ENCODE data around the gene RSF1. TPM values are rescaled to one million over a fixed set of nuclear protein-coding genes. Genes with fewer than 3 reads are reported as not detected.
A peak's percentile ranks its signal among the peaks of the same experiment; 100 is the strongest.
"Not testable (repeated sequence)": the region's sequence is repeated elsewhere in the genome, so short reads cannot be mapped to it uniquely, and the experiment has no call there.

The RSF1 gene, protein sequence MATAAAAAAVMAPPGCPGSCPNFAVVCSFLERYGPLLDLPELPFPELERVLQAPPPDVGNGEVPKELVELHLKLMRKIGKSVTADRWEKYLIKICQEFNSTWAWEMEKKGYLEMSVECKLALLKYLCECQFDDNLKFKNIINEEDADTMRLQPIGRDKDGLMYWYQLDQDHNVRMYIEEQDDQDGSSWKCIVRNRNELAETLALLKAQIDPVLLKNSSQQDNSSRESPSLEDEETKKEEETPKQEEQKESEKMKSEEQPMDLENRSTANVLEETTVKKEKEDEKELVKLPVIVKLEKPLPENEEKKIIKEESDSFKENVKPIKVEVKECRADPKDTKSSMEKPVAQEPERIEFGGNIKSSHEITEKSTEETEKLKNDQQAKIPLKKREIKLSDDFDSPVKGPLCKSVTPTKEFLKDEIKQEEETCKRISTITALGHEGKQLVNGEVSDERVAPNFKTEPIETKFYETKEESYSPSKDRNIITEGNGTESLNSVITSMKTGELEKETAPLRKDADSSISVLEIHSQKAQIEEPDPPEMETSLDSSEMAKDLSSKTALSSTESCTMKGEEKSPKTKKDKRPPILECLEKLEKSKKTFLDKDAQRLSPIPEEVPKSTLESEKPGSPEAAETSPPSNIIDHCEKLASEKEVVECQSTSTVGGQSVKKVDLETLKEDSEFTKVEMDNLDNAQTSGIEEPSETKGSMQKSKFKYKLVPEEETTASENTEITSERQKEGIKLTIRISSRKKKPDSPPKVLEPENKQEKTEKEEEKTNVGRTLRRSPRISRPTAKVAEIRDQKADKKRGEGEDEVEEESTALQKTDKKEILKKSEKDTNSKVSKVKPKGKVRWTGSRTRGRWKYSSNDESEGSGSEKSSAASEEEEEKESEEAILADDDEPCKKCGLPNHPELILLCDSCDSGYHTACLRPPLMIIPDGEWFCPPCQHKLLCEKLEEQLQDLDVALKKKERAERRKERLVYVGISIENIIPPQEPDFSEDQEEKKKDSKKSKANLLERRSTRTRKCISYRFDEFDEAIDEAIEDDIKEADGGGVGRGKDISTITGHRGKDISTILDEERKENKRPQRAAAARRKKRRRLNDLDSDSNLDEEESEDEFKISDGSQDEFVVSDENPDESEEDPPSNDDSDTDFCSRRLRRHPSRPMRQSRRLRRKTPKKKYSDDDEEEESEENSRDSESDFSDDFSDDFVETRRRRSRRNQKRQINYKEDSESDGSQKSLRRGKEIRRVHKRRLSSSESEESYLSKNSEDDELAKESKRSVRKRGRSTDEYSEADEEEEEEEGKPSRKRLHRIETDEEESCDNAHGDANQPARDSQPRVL (N-terminal part only)
- total RNA-seq: 10 to 100 TPM; 32.2 to 51.5 (median 46.9) TPM

DNA sequence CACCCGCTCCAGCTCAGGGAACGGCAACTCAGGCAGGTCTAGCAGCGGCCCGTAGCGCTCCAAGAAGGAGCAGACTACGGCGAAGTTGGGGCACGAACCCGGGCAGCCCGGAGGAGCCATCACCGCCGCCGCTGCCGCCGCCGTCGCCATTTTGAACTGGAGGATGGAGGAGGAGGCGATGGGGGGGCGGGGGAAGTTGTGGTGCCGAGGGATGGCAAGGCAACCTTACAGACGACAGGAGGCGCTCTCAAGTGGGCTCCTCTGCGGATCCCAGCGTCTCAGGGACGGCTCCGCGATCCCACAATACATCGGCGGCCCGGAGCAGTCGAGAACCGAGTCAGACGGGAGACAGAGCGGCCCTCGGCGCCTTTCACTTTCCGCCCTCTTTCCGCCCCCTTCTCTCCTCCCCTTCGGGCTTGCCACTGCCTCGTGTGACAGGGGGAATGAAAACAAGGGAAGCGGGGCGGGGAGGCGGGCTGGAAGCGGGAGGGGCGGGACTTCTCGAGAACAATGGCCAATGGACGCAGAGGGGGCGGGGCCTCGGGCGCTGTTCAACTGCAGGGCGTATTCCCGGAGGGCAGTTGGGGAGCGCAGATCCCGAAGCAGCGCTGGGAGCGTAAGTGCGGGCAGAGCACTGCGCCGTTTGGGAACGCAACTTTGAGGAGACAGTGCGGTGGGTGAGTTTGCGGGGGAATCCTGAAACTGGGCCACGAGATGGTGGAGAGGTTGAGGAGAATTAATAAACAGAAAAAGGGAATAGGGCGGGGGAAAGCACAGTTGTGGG lies at the start of gene RSF1, which contains the start of gene AAMDC:
Gene RSF1, minus strand, starts transcription at position 158 of the 784 bp plus-strand sequence. Its CDS starts 8 bp downstream, at position 150.
Gene AAMDC, plus strand, starts transcription at position 580 of the 784 bp plus-strand sequence. CDS start 21,353 bp downstream, outside the sequence.
- DNase-seq (ENCODE audit: low spot score in 2 of 2): peak; percentile 98 to 100
- peak within 1 kb of the TSS; percentile 99 for H3K4me3 ChIP-seq (ENCODE audit: low read depth, poor library complexity, severe bottlenecking)
- TF ChIP-seq POLR2A (IDR thresholded peaks at IDR 0.05): no peak
- TF ChIP-seq, protein P1, sequence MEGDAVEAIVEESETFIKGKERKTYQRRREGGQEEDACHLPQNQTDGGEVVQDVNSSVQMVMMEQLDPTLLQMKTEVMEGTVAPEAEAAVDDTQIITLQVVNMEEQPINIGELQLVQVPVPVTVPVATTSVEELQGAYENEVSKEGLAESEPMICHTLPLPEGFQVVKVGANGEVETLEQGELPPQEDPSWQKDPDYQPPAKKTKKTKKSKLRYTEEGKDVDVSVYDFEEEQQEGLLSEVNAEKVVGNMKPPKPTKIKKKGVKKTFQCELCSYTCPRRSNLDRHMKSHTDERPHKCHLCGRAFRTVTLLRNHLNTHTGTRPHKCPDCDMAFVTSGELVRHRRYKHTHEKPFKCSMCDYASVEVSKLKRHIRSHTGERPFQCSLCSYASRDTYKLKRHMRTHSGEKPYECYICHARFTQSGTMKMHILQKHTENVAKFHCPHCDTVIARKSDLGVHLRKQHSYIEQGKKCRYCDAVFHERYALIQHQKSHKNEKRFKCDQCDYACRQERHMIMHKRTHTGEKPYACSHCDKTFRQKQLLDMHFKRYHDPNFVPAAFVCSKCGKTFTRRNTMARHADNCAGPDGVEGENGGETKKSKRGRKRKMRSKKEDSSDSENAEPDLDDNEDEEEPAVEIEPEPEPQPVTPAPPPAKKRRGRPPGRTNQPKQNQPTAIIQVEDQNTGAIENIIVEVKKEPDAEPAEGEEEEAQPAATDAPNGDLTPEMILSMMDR (IDR thresholded peaks at IDR 0.05): no peak
- intact Hi-C loops (cut with DNase I; ENCODE audit: low total_unique reads): no loop called here
- 0% methylated on average over 45 to 59 of the region's 64 CpGs for WGBS, 2 donors

DNA sequence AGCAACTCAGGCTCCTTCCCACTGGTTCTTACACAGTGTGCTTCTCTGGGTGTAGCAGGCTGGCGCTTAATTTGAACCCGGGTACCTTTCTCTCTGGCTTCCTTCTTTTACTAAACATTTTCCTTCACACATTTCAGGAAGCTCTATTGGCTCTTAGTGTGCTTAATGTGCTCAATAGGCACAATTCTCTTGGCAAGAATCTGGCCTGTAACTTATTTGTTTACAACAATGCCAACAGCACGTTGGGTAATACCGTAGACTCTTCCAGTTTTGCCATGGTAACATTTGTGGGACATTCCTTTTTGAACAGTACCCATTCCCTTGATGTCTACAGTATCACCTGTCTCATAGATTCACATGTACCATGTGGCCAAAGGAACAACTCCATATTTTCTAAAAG lies 48.2 kb upstream of the RSF1 start:
- no peak overlapping the region for H3K4me3 ChIP-seq (ENCODE audit: low read depth, poor library complexity, severe bottlenecking)
- no peak for TF ChIP-seq POLR2A (IDR thresholded peaks at IDR 0.05)
- TF ChIP-seq, protein P1 (IDR thresholded peaks at IDR 0.05): no peak
- intact Hi-C loops (cut with DNase I; ENCODE audit: low total_unique reads): no loop called here
- WGBS, 2 donors: 93 to 94% methylated on average over 4 of the region's 4 CpGs
- DNase-seq (ENCODE audit: low spot score in 2 of 2): no peak

DNA sequence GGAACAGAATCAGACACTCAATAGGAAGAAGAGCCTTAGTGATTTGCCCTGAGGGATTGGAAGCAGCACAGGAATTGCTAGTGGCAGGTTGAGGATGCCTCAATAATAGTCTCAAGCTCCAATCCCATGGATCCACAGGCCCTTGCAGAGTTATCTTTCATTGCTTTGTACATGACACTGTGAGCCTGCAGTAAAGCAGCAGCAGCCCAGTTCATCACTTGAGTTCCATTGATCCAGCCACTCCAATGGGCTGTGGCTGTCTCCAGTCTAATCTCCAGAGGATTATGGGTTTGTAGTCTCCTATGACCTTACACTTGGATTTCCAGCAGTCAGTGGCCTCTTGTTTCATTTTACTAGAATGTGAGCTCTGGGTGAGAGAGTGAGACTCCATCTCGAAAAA lies 45.8 kb upstream of the RSF1 start:
- 88% methylated on average over 1 of the region's 1 CpG for WGBS, 2 donors
- intact Hi-C loops (cut with DNase I; ENCODE audit: low total_unique reads): no loop called here
- TF ChIP-seq, protein P1 (IDR thresholded peaks at IDR 0.05): no peak
- no peak overlapping the region for H3K4me3 ChIP-seq (ENCODE audit: low read depth, poor library complexity, severe bottlenecking)
- DNase-seq (ENCODE audit: low spot score in 2 of 2): no peak

DNA sequence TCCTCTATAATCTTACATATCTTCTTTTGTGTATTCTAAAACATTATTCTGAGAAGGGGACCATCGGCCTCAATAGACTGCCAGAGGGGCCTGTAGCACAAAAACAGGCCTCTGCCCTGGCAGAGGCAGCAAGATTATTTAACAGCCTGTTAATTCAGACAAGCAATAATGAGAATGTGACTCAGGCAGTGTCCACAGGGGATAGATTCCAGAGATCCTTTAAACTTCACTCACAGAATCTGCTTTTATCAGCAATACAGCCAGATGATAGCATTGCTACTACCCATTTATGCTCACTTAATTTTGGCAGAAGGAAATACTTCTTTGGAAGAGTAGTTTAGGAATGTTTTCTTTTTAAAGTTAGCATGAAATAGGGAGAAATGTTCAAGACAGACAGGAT lies 45.3 kb upstream of the RSF1 start:
- no peak for DNase-seq (ENCODE audit: low spot score in 2 of 2)
- no peak for TF ChIP-seq POLR2A (IDR thresholded peaks at IDR 0.05)
- TF ChIP-seq, protein P1 (IDR thresholded peaks at IDR 0.05): no peak
- intact Hi-C loops (cut with DNase I; ENCODE audit: low total_unique reads): no loop called here
- 58 to 66% methylated on average over 1 of the region's 1 CpG for WGBS, 2 donors
- no peak overlapping the region for H3K4me3 ChIP-seq (ENCODE audit: low read depth, poor library complexity, severe bottlenecking)

DNA sequence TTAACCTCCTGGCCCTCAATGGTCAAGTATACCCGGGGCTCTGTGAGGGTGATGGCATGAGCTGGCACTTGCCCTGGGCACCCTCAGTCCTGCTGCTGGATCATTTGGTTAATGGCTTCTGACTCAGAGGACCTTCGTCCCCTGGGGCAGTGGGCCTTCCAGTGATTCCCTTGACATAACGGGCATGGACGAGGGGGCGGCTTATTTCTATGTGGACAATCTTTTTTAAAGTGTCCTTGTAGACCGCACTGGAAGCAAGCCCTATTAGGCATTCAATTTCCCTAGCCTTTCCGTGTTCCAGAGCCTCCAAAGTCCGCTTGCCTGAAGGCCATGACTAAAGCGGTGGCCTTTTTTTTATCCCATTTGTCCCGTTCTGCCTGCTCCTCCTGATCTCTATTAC lies 40.9 kb upstream of the RSF1 start:
- intact Hi-C loops (cut with DNase I; ENCODE audit: low total_unique reads); H3K4me3 ChIP-seq (ENCODE audit: low read depth, poor library complexity, severe bottlenecking); DNase-seq (ENCODE audit: low spot score in 2 of 2): not testable (repeated sequence)
- 93 to 96% methylated on average over 10 of the region's 10 CpGs for WGBS, 2 donors

DNA sequence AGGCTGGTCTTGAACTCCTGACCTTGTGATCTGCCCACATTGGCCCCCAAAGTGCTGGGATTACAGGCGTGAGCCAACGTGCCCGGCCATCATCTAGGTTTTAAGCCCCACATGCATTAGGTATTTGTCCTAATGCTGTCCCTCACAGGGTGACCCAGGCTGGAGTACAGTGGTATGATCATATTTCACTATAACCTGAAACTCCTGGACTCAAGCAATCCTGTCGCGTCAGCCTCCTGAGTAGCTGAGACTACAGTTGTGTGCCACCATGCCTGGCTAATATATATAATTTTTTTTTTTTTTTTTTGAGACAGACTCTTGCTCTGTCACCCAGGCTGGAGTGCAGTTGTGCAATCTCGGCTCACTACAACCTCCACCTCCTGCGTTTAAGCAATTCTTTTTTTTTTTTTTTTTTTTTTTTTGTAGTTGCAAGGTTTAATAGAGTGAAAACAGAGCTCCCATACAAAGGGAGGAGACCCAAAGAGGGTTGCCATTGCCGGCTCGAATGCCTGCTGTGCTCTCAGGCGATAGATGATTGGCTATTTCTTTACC lies 37.5 kb upstream of the RSF1 start:
- DNase-seq (ENCODE audit: low spot score in 2 of 2); intact Hi-C loops (cut with DNase I; ENCODE audit: low total_unique reads); H3K4me3 ChIP-seq (ENCODE audit: low read depth, poor library complexity, severe bottlenecking): not testable (repeated sequence)
- 93 to 95% methylated on average over 10 of the region's 10 CpGs for WGBS, 2 donors
